Activated B cell treated with CpG ODN at 0.5 μM for 24 hours (primary cell): ENCODE data around the gene SLC9A9. TPM values are rescaled to one million over a fixed set of nuclear protein-coding genes. Genes with fewer than 3 reads are reported as not detected.

Experiments
- ATAC-seq: fragments of 200-7000 bp; cut with Tn5 transposase; one replicate; pipeline ENCODE4 v1.10.0; 2021; ENCODE audit warnings: low read depth, mild to moderate bottlenecking, moderate library complexity
- CTCF ChIA-PET: fragments of 350-600 bp; sonication (Branson Sonifier 250); formaldehyde crosslinking; loops from one replicate; lab custom pipeline; 2021; ENCODE audit warnings: antibody characterized with exemption; lab: Charles Lee
- POLR2A ChIA-PET: fragments of 350-600 bp; sonication (Branson Sonifier 250); formaldehyde crosslinking; loops from one replicate; lab custom pipeline; 2021; ENCODE audit warnings: antibody characterized with exemption; lab: Charles Lee
- DNase-seq: peaks from one replicate; pipeline ENCODE4 v3.0.0; 2022
- H3K27ac Mint-ChIP-seq: one replicate; pipeline ENCODE4 v1.8.0; 2020; ENCODE audit warnings: mixed read lengths
- H3K27me3 Mint-ChIP-seq: one replicate; pipeline ENCODE4 v1.8.0; 2021; ENCODE audit warnings: mixed read lengths
- H3K36me3 Mint-ChIP-seq: one replicate; pipeline ENCODE4 v1.8.0; 2021; ENCODE audit warnings: low read depth, mixed read lengths
- H3K4me1 Mint-ChIP-seq: one replicate; pipeline ENCODE4 v1.8.0; 2021; ENCODE audit warnings: mixed read lengths
- H3K4me3 Mint-ChIP-seq: one replicate; pipeline ENCODE4 v1.8.0; 2020; ENCODE audit warnings: mild to moderate bottlenecking, mixed read lengths
- H3K9me3 Mint-ChIP-seq: one replicate; pipeline ENCODE4 v1.8.0; 2020; ENCODE audit warnings: mixed read lengths
- intact Hi-C: fragments of 100-400 bp; cut with micrococcal nuclease; formaldehyde crosslinking; loops from one replicate; pipeline ENCODE4 v1.15.1; 2024
- total RNA-seq: library from RNA; stranded (reverse); gene quantifications from 2 replicates; pipeline ENCODE4 v1.2.3, GENCODE V29; 2022
- TF ChIP-seq, protein P1 (sequence below): fragments of 200-600 bp; IDR thresholded peaks from one replicate; pipeline ENCODE4 v1.8.0; 2022; ENCODE audit warnings: antibody characterized with exemption, mild to moderate bottlenecking

SLC9A9 gene
- total RNA-seq, 1 donor from 2014 or later, result 9.4 TPM

DNA sequence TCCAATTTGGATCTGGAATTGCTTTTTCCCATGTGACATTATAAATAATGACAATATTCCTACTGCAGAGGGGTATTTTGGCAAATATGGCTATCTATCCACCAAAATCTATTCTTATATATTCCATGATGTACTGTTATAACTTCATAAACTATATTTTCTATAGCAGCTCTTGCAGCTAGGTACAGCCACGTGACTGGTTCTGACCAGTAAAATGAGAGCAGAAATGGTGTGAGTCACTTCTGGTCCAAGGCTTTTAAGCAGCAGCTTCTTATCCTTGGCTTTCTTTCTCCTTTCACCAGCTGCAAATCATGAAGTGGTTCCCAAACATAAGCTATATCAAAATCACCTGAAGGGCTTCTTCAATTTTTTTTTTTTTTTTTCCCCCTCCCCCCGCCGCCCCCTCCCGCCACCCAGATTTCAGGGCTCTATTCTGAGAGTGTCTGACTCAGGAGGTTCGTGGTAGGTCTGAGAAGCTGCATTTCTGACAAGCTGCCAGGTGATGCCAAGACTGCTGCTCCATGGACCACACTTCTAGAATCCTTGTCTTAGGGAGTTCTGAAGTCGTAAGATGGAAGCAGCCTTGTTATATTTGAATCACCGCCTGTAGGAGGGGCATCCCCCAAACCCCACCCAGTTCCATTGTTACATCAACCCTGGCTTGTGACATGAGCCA is 371.2 kb downstream of the SLC9A9 start:
- Mint-ChIP-seq H3K9me3 (no peaks in the 10 kb centered on the region), H3K27me3 (no peaks in the 10 kb centered on the region), H3K4me1 (peaks cover 26% of the 10 kb centered on the region), H3K36me3 (peaks cover 2% of the 10 kb centered on the region), H3K27ac (no peak overlapping the region), H3K4me3 (no peak overlapping the region)
- TF ChIP-seq, protein P1, sequence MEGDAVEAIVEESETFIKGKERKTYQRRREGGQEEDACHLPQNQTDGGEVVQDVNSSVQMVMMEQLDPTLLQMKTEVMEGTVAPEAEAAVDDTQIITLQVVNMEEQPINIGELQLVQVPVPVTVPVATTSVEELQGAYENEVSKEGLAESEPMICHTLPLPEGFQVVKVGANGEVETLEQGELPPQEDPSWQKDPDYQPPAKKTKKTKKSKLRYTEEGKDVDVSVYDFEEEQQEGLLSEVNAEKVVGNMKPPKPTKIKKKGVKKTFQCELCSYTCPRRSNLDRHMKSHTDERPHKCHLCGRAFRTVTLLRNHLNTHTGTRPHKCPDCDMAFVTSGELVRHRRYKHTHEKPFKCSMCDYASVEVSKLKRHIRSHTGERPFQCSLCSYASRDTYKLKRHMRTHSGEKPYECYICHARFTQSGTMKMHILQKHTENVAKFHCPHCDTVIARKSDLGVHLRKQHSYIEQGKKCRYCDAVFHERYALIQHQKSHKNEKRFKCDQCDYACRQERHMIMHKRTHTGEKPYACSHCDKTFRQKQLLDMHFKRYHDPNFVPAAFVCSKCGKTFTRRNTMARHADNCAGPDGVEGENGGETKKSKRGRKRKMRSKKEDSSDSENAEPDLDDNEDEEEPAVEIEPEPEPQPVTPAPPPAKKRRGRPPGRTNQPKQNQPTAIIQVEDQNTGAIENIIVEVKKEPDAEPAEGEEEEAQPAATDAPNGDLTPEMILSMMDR, result no peak
- no peak for DNase-seq
- no peak for ATAC-seq
- ChIA-PET POLR2A (interaction anchor here (0.6 to 0.7 kb wide), 4 partner anchors 21 to 449 kb away, joined by 3 to 6 read pairs (median 3); no protein-coding TSS in a partner anchor), CTCF (no interaction called here)
- intact Hi-C loops, result loop anchor here (2.0 kb wide), 1 partner anchor 198 kb away; no protein-coding TSS in a partner anchor

DNA sequence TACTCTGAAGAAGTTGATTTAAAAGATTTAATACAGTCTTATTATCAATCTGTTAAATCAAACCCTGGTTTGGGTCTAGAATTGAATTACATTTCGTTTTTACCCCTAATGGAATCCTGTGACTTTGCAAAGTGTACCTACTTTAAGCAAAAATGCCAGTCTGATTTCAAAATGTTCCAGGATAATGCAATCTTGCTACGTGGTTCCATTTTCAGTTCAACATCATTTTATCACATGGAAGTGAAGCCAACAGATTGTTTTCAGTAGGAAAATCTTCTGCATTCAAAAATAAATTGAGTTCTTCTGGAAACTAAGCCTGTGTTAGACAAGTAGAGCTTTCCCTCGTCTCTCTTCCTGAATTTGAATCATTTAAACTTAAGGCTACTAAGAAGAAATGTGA is 372.3 kb downstream of the SLC9A9 start:
- intact Hi-C loops, result loop anchor here (2.0 kb wide), 1 partner anchor 199 kb away; no protein-coding TSS in a partner anchor
- H3K4me1 Mint-ChIP-seq, result peaks cover 22% of the 10 kb centered on the region
- ChIA-PET POLR2A (no interaction called here), CTCF (no interaction called here)
- H3K36me3 Mint-ChIP-seq, result no peaks in the 10 kb centered on the region
- no peaks in the 10 kb centered on the region for H3K9me3 Mint-ChIP-seq
- H3K27ac Mint-ChIP-seq, result no peak overlapping the region
- H3K4me3 Mint-ChIP-seq, result no peak overlapping the region
- no peaks in the 10 kb centered on the region for H3K27me3 Mint-ChIP-seq
- ATAC-seq, result no peak
- TF ChIP-seq, protein P1, result no peak
- DNase-seq, result no peak

DNA sequence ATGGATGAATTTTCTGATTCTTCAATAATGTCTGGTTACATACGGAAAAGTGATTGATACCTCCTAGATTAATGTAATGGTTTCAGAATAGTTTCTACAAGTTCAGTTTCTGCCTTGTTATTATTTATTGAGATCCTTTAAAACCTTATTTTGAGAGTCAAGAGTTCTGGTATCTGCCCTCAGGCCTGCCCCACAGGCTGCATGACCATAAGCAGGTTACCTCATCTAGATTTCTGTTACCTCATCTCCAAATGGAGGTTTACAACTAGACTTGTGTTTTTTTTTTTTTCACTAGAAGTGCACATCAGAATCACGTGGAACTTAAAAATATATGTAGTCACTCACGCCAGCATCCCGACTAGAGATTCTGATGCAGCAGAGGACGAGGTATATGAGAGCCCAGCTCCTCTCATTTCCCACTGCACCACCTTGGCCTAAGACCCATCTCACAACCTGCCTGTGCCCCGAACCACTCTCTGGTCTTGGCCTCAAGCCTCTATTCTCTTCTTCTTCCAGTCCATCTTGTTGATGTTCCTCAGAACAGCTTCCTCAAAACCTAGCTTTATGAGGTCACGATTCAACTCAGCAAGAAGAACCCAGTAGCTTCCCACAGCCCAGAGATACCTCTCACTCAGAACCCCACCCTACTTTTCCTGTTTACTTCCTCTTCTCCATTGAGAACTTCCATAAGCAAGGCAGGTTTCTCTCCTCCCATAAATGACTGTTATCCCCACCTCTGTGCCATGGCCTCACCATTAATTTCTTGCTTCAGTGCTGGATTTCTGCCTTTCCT is 375.3 kb downstream of the SLC9A9 start:
- no peak overlapping the region for H3K4me3 Mint-ChIP-seq
- H3K27me3 Mint-ChIP-seq, result no peaks in the 10 kb centered on the region
- H3K4me1 Mint-ChIP-seq, result peaks cover 3% of the 10 kb centered on the region
- no peak overlapping the region for H3K27ac Mint-ChIP-seq
- intact Hi-C loops, result loop anchor here (5.0 kb wide), 1 partner anchor 54 kb away; no protein-coding TSS in a partner anchor
- TF ChIP-seq, protein P1, result no peak
- no peaks in the 10 kb centered on the region for H3K36me3 Mint-ChIP-seq
- no peak for ATAC-seq
- POLR2A ChIA-PET, result no interaction called here
- CTCF ChIA-PET, result no interaction called here
- H3K9me3 Mint-ChIP-seq, result no peaks in the 10 kb centered on the region
- DNase-seq, result no peak

DNA sequence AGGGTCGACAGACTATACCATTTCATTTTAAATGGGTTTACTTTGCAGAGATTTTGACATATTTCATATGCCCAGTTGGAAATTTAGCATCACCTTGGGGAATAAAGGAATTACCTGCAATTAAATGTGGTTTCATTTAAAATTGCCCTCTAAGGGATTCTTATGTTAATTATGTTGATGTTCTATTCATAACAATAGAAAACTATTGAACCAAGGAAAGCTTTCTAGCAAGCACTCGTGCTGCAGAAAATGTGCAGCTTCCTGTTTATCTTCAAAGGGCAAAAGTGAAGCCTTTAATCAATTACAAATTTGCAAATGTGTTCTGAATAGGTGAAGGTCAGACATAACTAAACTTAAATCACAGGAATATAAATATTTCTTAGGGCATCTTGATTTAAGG is 376.6 kb downstream of the SLC9A9 start:
- no peak overlapping the region for H3K27ac Mint-ChIP-seq
- no peak overlapping the region for H3K4me3 Mint-ChIP-seq
- H3K27me3 Mint-ChIP-seq, result no peaks in the 10 kb centered on the region
- CTCF ChIA-PET, result no interaction called here
- TF ChIP-seq, protein P1, result no peak
- no peaks in the 10 kb centered on the region for H3K9me3 Mint-ChIP-seq
- POLR2A ChIA-PET, result no interaction called here
- no peaks in the 10 kb centered on the region for H3K4me1 Mint-ChIP-seq
- H3K36me3 Mint-ChIP-seq, result peaks cover 3% of the 10 kb centered on the region
- no peak for ATAC-seq
- intact Hi-C loops, result loop anchor here (5.0 kb wide), 1 partner anchor 56 kb away; no protein-coding TSS in a partner anchor
- no peak for DNase-seq

DNA sequence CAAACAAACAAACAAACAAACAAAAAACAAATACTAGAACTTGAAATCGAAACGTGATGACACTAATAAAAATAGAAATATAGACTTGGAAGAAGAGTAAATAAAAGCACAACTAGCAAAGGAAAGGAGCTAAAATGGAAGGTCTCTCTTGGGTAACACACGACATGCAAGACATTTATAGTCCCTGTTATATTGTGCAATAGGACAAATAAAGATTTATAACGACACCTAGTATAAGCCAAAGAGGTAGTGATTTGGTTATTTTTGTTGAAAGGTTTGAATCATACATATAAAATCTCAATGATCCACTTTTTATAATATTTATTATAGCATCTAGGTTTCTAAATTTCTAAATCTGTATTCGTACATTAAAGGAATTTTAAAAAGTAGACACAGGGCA is 379.1 kb downstream of the SLC9A9 start:
- Mint-ChIP-seq H3K36me3 (peaks cover 15% of the 10 kb centered on the region), H3K9me3 (no peaks in the 10 kb centered on the region), H3K4me1 (peaks cover 8% of the 10 kb centered on the region), H3K4me3 (no peak overlapping the region), H3K27me3 (no peaks in the 10 kb centered on the region), H3K27ac (no peak overlapping the region)
- ATAC-seq, result no peak
- POLR2A ChIA-PET, result no interaction called here
- TF ChIP-seq, protein P1, result no peak
- intact Hi-C loops, result no loop called here
- CTCF ChIA-PET, result no interaction called here
- no peak for DNase-seq
